ENCODE results near the gene CORIN.

CORIN gene

GRCh38 chr4:47577779-47578553 lies 259.9 kb downstream of the CORIN start:
- H3K9ac ChIP-seq (ENCODE audit: low read length) = no peak overlapping the region
- H3K27me3 ChIP-seq (ENCODE audit: insufficient read depth, low read length) = no peaks in the 10 kb centered on the region
- H4K91ac ChIP-seq (ENCODE audit: low read depth, low read length) = no peak overlapping the region
- H3K23ac ChIP-seq (ENCODE audit: low read length) = no peak overlapping the region
- H2AK5ac ChIP-seq (ENCODE audit: low read length) = no peak overlapping the region
- H4K12ac ChIP-seq (ENCODE audit: low read depth, low read length) = no peak overlapping the region
- no peak overlapping the region for H3K4me3 ChIP-seq (ENCODE audit: low read depth, low read length)
- DNase-seq = no peak
- no peaks in the 10 kb centered on the region for H3K79me1 ChIP-seq (ENCODE audit: low read length)
- no peak overlapping the region for H3K4me2 ChIP-seq (ENCODE audit: low read length)
- no peak overlapping the region for H3K18ac ChIP-seq (ENCODE audit: low read length)
- no peak overlapping the region for H2BK12ac ChIP-seq (ENCODE audit: low read length)
- H3K14ac ChIP-seq (ENCODE audit: low read length) = no peak overlapping the region
- H3K36me3 ChIP-seq (ENCODE audit: control insufficient read depth in 1 of 2, insufficient read depth in 2 of 2, low read length in 2 of 2) = peaks cover 10 to 53% of the 10 kb centered on the region in 2 experiments
- H3K79me2 ChIP-seq (ENCODE audit: control insufficient read depth, insufficient read depth, low read length, poor library complexity) = no peaks in the 10 kb centered on the region
- H2AFZ ChIP-seq (ENCODE audit: insufficient read depth, low read length, poor library complexity) = no peak overlapping the region
- H4K8ac ChIP-seq (ENCODE audit: low read depth, low read length) = no peak overlapping the region
- H3K9me3 ChIP-seq (ENCODE audit: insufficient read depth, low read depth, low read length) = no peaks in the 10 kb centered on the region
- H2BK120ac ChIP-seq (ENCODE audit: insufficient read depth, low read length, poor library complexity) = no peak overlapping the region
- no peak overlapping the region for H3K4ac ChIP-seq (ENCODE audit: low read depth, low read length)
- no CpG with 5 or more reads among the region's 7 CpGs for WGBS (ENCODE audit: extremely low coverage, insufficient coverage, insufficient read length)
- H3K4me1 ChIP-seq (ENCODE audit: control insufficient read depth in 1 of 2, insufficient read depth in 2 of 2, low read length in 2 of 2) = no peaks in the 10 kb centered on the region
- no peak overlapping the region for H2BK5ac ChIP-seq (ENCODE audit: low read depth, low read length, poor library complexity)
- H3K27ac ChIP-seq (ENCODE audit: low read depth, low read length) = no peak overlapping the region

DNA sequence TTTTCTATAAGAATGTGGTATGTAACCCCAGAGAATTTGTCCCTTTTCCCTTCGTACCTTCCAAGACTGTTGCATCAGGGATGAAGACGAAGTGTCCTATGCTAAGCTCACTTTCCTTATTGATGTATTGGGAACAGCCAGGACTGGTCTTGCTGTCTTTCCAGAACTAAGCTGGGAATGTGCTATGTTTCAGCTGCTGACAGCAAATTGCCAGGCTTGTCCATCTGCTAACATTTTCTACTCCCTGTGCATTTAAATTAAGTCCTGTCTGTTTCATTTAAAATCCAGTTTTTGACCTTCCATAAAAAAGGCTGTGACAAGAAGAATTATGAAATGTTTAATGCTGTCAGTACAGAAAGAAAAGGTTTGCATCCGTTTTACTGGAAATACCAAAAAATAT lies 264.9 kb downstream of the CORIN start:
- Histone ChIP-seq H3K79me2 (ENCODE audit: control insufficient read depth, insufficient read depth, low read length, poor library complexity) (peaks cover 3% of the 10 kb centered on the region), H3K9me3 (ENCODE audit: insufficient read depth, low read depth, low read length) (no peaks in the 10 kb centered on the region), H2BK12ac (ENCODE audit: low read length) (no peak overlapping the region), H3K9ac (ENCODE audit: low read length) (no peak overlapping the region), H3K4me3 (ENCODE audit: low read depth, low read length) (no peak overlapping the region), H4K8ac (ENCODE audit: low read depth, low read length) (no peak overlapping the region), H3K4ac (ENCODE audit: low read depth, low read length) (no peak overlapping the region), H3K4me1 (ENCODE audit: control insufficient read depth in 1 of 2, insufficient read depth in 2 of 2, low read length in 2 of 2) (peaks cover 5 to 12% of the 10 kb centered on the region in 2 experiments), H2AK5ac (ENCODE audit: low read length) (no peak overlapping the region), H3K27me3 (ENCODE audit: insufficient read depth, low read length) (no peaks in the 10 kb centered on the region), H3K4me2 (ENCODE audit: low read length) (no peak overlapping the region), H3K18ac (ENCODE audit: low read length) (no peak overlapping the region), H3K27ac (ENCODE audit: low read depth, low read length) (no peak overlapping the region), H2AFZ (ENCODE audit: insufficient read depth, low read length, poor library complexity) (no peak overlapping the region), H4K12ac (ENCODE audit: low read depth, low read length) (no peak overlapping the region), H3K79me1 (ENCODE audit: low read length) (peaks cover 22% of the 10 kb centered on the region), H4K91ac (ENCODE audit: low read depth, low read length) (no peak overlapping the region), H3K36me3 (ENCODE audit: control insufficient read depth in 1 of 2, insufficient read depth in 2 of 2, low read length in 2 of 2) (peaks cover 11 to 51% of the 10 kb centered on the region in 2 experiments), H3K23ac (ENCODE audit: low read length) (no peak overlapping the region), H2BK5ac (ENCODE audit: low read depth, low read length, poor library complexity) (no peak overlapping the region), H2BK120ac (ENCODE audit: insufficient read depth, low read length, poor library complexity) (no peak overlapping the region), H3K14ac (ENCODE audit: low read length) (no peak overlapping the region)
- no CpG with 5 or more reads among the region's 3 CpGs for WGBS (ENCODE audit: extremely low coverage, insufficient coverage, insufficient read length)
- DNase-seq = no peak

- Histone ChIP-seq H2AK5ac (ENCODE audit: low read length) (no peak overlapping the region), H2BK120ac (ENCODE audit: insufficient read depth, low read length, poor library complexity) (no peak overlapping the region), H3K79me1 (ENCODE audit: low read length) (peaks cover 27% of the 10 kb centered on the region), H3K4me3 (ENCODE audit: low read depth, low read length) (no peak overlapping the region), H3K79me2 (ENCODE audit: control insufficient read depth, insufficient read depth, low read length, poor library complexity) (peaks cover 3% of the 10 kb centered on the region), H3K27ac (ENCODE audit: low read depth, low read length) (peak overlapping the region; percentile 90), H2BK5ac (ENCODE audit: low read depth, low read length, poor library complexity) (peak overlapping the region; percentile 80), H3K14ac (ENCODE audit: low read length) (no peak overlapping the region), H4K12ac (ENCODE audit: low read depth, low read length) (no peak overlapping the region), H3K4ac (ENCODE audit: low read depth, low read length) (no peak overlapping the region), H3K4me2 (ENCODE audit: low read length) (no peak overlapping the region), H3K23ac (ENCODE audit: low read length) (no peak overlapping the region), H2BK12ac (ENCODE audit: low read length) (no peak overlapping the region), H4K91ac (ENCODE audit: low read depth, low read length) (peak overlapping the region; percentile 84), H3K18ac (ENCODE audit: low read length) (no peak overlapping the region), H3K27me3 (ENCODE audit: insufficient read depth, low read length) (no peaks in the 10 kb centered on the region), H2AFZ (ENCODE audit: insufficient read depth, low read length, poor library complexity) (no peak overlapping the region), H3K36me3 (ENCODE audit: control insufficient read depth in 1 of 2, insufficient read depth in 2 of 2, low read length in 2 of 2) (peaks cover 11 to 45% of the 10 kb centered on the region in 2 experiments), H3K4me1 (ENCODE audit: control insufficient read depth in 1 of 2, insufficient read depth in 2 of 2, low read length in 2 of 2) (peaks cover 5 to 14% of the 10 kb centered on the region in 2 experiments), H4K8ac (ENCODE audit: low read depth, low read length) (no peak overlapping the region), H3K9ac (ENCODE audit: low read length) (no peak overlapping the region), H3K9me3 (ENCODE audit: insufficient read depth, low read depth, low read length) (no peaks in the 10 kb centered on the region)
- DNase-seq = peak; percentile 51 to 82
Measured at GRCh38 chr4:47570816-47571215, 267.1 kb downstream of the CORIN start.

DNA sequence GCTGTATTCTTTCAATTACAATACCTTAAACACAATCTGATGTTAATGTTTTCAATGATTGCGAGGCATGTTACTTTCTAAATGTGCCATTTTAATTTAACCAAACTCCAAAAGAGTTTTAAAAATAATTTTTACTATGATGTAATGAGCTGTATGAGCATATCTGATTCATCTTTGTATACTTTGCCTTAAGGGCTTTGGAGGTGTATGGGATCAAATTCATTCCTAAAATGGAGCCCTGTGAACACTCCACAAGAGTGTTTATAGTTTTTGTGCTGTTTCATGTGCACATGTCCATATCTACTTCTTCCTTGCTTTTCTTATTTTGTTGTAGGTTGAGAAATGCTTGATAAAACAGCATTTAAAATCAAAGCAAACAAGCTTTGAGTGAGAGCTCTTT lies 270.4 kb downstream of the CORIN start:
- H3K27ac ChIP-seq (ENCODE audit: low read depth, low read length) = no peak overlapping the region

More for the DNA sequence above, 270.4 kb downstream of the CORIN start:
- Histone ChIP-seq H3K79me2 (ENCODE audit: control insufficient read depth, insufficient read depth, low read length, poor library complexity) (peaks cover 3% of the 10 kb centered on the region), H3K14ac (ENCODE audit: low read length) (no peak overlapping the region), H2BK120ac (ENCODE audit: insufficient read depth, low read length, poor library complexity) (no peak overlapping the region), H4K12ac (ENCODE audit: low read depth, low read length) (no peak overlapping the region), H3K36me3 (ENCODE audit: control insufficient read depth in 1 of 2, insufficient read depth in 2 of 2, low read length in 2 of 2) (peaks cover 9 to 27% of the 10 kb centered on the region in 2 experiments), H3K4me3 (ENCODE audit: low read depth, low read length) (no peak overlapping the region), H4K8ac (ENCODE audit: low read depth, low read length) (no peak overlapping the region), H3K9ac (ENCODE audit: low read length) (no peak overlapping the region), H3K4me2 (ENCODE audit: low read length) (no peak overlapping the region), H3K23ac (ENCODE audit: low read length) (no peak overlapping the region), H2BK12ac (ENCODE audit: low read length) (no peak overlapping the region), H2AFZ (ENCODE audit: insufficient read depth, low read length, poor library complexity) (no peak overlapping the region), H3K9me3 (ENCODE audit: insufficient read depth, low read depth, low read length) (no peaks in the 10 kb centered on the region), H3K79me1 (ENCODE audit: low read length) (peaks cover 42% of the 10 kb centered on the region), H3K4me1 (ENCODE audit: control insufficient read depth in 1 of 2, insufficient read depth in 2 of 2, low read length in 2 of 2) (peaks cover 5 to 19% of the 10 kb centered on the region in 2 experiments), H3K4ac (ENCODE audit: low read depth, low read length) (no peak overlapping the region), H2BK5ac (ENCODE audit: low read depth, low read length, poor library complexity) (no peak overlapping the region), H3K18ac (ENCODE audit: low read length) (no peak overlapping the region), H4K91ac (ENCODE audit: low read depth, low read length) (no peak overlapping the region), H3K27me3 (ENCODE audit: insufficient read depth, low read length) (no peaks in the 10 kb centered on the region), H2AK5ac (ENCODE audit: low read length) (no peak overlapping the region)
- DNase-seq = peak in 1 of 2 donors; percentile 50
- WGBS (ENCODE audit: extremely low coverage, insufficient coverage, insufficient read length) = no CpG with 5 or more reads among the region's 1 CpG
